GM23338 (cell line): ENCODE data around the gene MS4A12. TPM values are rescaled to one million over a fixed set of nuclear protein-coding genes. Genes with fewer than 3 reads are reported as not detected.

Experiments
- ATAC-seq: fragments of 200-7000 bp; cut with Tn5 transposase; 3 replicates; pipeline ENCODE4 v1.9.1; 2020
- DNase-seq: peaks from one replicate; pipeline ENCODE4 v3.0.0-alpha.2; 2015; ENCODE audit warnings: low spot score
- H2AFZ ChIP-seq: fragments of 200-600 bp; sonication (generic); 2 replicates; pipeline ENCODE4 v1.8.0; 2016; ENCODE audit warnings: antibody characterized with exemption, mild to moderate bottlenecking, moderate library complexity
- H3F3A ChIP-seq: fragments of 200-600 bp; sonication (generic); replicated peaks from 2 replicates; pipeline ENCODE4 v1.8.0; 2017; ENCODE audit warnings: antibody characterized with exemption, mixed run types, low read depth
- H3K27ac ChIP-seq: fragments of 200-600 bp; sonication (generic); 2 replicates; pipeline ENCODE4 v1.6.1; 2016; ENCODE audit warnings: low read depth
- H3K27me3 ChIP-seq: fragments of 200-600 bp; sonication (generic); 2 replicates; pipeline ENCODE4 v1.8.0; 2016; ENCODE audit warnings: mild to moderate bottlenecking, mixed run types, moderate library complexity; ENCODE audit not compliant: insufficient read depth
- H3K36me3 ChIP-seq: fragments of 200-600 bp; sonication (generic); 2 replicates; pipeline ENCODE4 v1.8.0; 2016; ENCODE audit warnings: mild to moderate bottlenecking; ENCODE audit not compliant: insufficient read depth
- H3K4me1 ChIP-seq: fragments of 200-600 bp; sonication (generic); 2 replicates; pipeline ENCODE4 v1.8.0; 2016; ENCODE audit warnings: mild to moderate bottlenecking, moderate library complexity; ENCODE audit not compliant: insufficient read depth
- H3K4me2 ChIP-seq: fragments of 200-600 bp; sonication (generic); 2 replicates; pipeline ENCODE4 v1.7.1; 2017; ENCODE audit warnings: mixed run types
- H3K4me3 ChIP-seq: fragments of 200-600 bp; sonication (generic); 2 replicates; pipeline ENCODE4 v1.6.1; 2016; ENCODE audit warnings: mixed run types
- H3K79me2 ChIP-seq: fragments of 200-600 bp; sonication (generic); replicated peaks from 2 replicates; pipeline ENCODE4 v1.8.0; 2017; ENCODE audit warnings: mild to moderate bottlenecking; ENCODE audit not compliant: insufficient read depth
- H3K9me2 ChIP-seq: fragments of 200-600 bp; sonication (generic); 2 replicates; pipeline ENCODE4 v1.8.0; 2017; ENCODE audit not compliant: insufficient read depth
- H4K20me1 ChIP-seq: fragments of 200-600 bp; sonication (generic); replicated peaks from 2 replicates; pipeline ENCODE4 v1.8.0; 2017; ENCODE audit warnings: mild to moderate bottlenecking; ENCODE audit not compliant: insufficient read depth
- H3K27ac Mint-ChIP-seq: 2 replicates; pipeline ENCODE4 v1.8.0; 2020; ENCODE audit warnings: inconsistent platforms, mild to moderate bottlenecking, moderate library complexity, mixed read lengths
- H3K27me3 Mint-ChIP-seq: 3 replicates; pipeline ENCODE4 v1.8.0; 2022; ENCODE audit warnings: low read depth, mild to moderate bottlenecking, moderate library complexity, mixed read lengths, inconsistent platforms; ENCODE audit not compliant: insufficient read depth, poor library complexity
- H3K36me3 Mint-ChIP-seq: 3 replicates; pipeline ENCODE4 v1.8.0; 2021; ENCODE audit warnings: low read depth, mild to moderate bottlenecking, inconsistent platforms, moderate library complexity, mixed read lengths
- H3K4me1 Mint-ChIP-seq: 3 replicates; pipeline ENCODE4 v1.8.0; 2020; ENCODE audit warnings: mild to moderate bottlenecking, inconsistent platforms, mixed read lengths
- H3K4me3 Mint-ChIP-seq: 3 replicates; pipeline ENCODE4 v1.8.0; 2021; ENCODE audit warnings: moderate library complexity, mild to moderate bottlenecking, inconsistent platforms, mixed read lengths
- H3K9me3 Mint-ChIP-seq: 3 replicates; pipeline ENCODE4 v1.8.0; 2020; ENCODE audit warnings: moderate library complexity, mild to moderate bottlenecking, inconsistent platforms, mixed read lengths
- CTCF ChIP-seq, 2 experiments: fragments of 200-600 bp in 1 of 2; sonication (generic) in 1 of 2; conservative IDR thresholded peaks; 2 replicates each; pipeline versions ENCODE4 v1.5.1 to v1.6.1; 2016 to 2017; ENCODE audit warnings: antibody characterized with exemption in 2 of 2, low read depth in 2 of 2, mild to moderate bottlenecking in 2 of 2, moderate library complexity in 1 of 2
- EZH2 ChIP-seq: fragments of 200-600 bp; sonication (generic); IDR thresholded peaks from one replicate; pipeline ENCODE4 v1.8.0; 2017; ENCODE audit warnings: antibody characterized with exemption, mild to moderate bottlenecking, low read depth; ENCODE audit not compliant: unreplicated experiment
- EZH2phosphoT487 ChIP-seq: fragments of 200-600 bp; sonication (generic); IDR thresholded peaks from one replicate; pipeline ENCODE4 v1.8.1; 2018; ENCODE audit warnings: antibody characterized with exemption; ENCODE audit not compliant: unreplicated experiment
- JUNB ChIP-seq: IDR thresholded peaks from one replicate; pipeline ENCODE4 v1.6.1; 2016; ENCODE audit warnings: antibody characterized with exemption; ENCODE audit not compliant: unreplicated experiment
- NANOG ChIP-seq: IDR thresholded peaks from 2 replicates; pipeline ENCODE4 v1.6.1; 2016; ENCODE audit warnings: antibody characterized with exemption, borderline replicate concordance
- STAT1 ChIP-seq: IDR thresholded peaks from one replicate; pipeline ENCODE4 v1.6.1; 2016; ENCODE audit warnings: antibody characterized with exemption; ENCODE audit not compliant: unreplicated experiment
- polyA plus RNA-seq: library from polyadenylated mRNA; unstranded; fragments of >200 nt; fragmentation: Nextera tagmentation; extraction: Ambion mirVana; gene quantifications from 2 replicates; pipeline ENCODE4 v1.2.1, GENCODE V29; 2016
- total RNA-seq: library from RNA; depleted of rRNA; stranded (reverse); fragments of >200 nt; shearing (Covaris generic); gene quantifications from 2 replicates; pipeline ENCODE4 v1.2.3, GENCODE V29; 2014
- TF ChIP-seq, protein P1 (sequence below): fragments of 250-450 bp; sonication (Bioruptor Pico); IDR thresholded peaks from 2 replicates; pipeline ENCODE4 v1.5.0; 2020; ENCODE audit warnings: mild to moderate bottlenecking, moderate library complexity

The MS4A12 gene
- total and polyA plus RNA-seq, 2 experiments from 2014 or later = 0.21 to 0.34 TPM

DNA sequence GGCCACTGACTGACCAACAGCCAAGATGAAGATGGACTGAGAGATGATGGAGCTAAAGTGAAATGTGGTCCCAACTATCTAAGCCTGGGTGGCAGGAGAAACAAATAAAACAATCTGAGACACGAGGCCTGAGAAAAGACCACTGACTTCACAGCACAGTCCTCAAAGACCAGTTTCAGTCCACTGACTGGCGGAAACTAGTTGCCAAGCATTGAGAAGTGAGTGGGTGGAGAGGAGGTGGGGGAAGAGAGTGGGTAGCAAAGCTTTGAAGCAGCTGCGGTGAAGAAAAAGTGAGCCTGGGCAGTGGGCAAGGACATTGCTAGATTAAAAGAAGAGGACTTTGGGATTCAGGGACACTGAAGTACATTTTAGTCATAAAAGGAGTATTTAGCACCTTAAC, 35.0 kb upstream of the MS4A12 start:
- Histone ChIP-seq H3K4me2 (no peak overlapping the region), H3K27me3 (no peaks in the 10 kb centered on the region), H3K79me2 (no peaks in the 10 kb centered on the region), H3F3A (no peaks in the 10 kb centered on the region), H3K4me1 (no peaks in the 10 kb centered on the region), H3K4me3 (no peak overlapping the region), H3K9me2 (no peaks in the 10 kb centered on the region), H2AFZ (peak overlapping the region; percentile 56; the same call in 1 of the 2 replicates), H4K20me1 (no peaks in the 10 kb centered on the region), H3K27ac (no peak overlapping the region), H3K36me3 (no peaks in the 10 kb centered on the region)
- peaks cover 2% of the 10 kb centered on the region for H3K27me3 Mint-ChIP-seq
- no peaks in the 10 kb centered on the region for H3K9me3 Mint-ChIP-seq
- no peaks in the 10 kb centered on the region for H3K4me1 Mint-ChIP-seq
- no peak overlapping the region for H3K4me3 Mint-ChIP-seq
- H3K36me3 Mint-ChIP-seq = no peaks in the 10 kb centered on the region
- DNase-seq (no peak), ATAC-seq (no peak)
- TF ChIP-seq CTCF (conservative IDR thresholded peaks at IDR 0.05; ENCODE audit: low read depth in 2 of 2) = no peak
- TF ChIP-seq EZH2 = no peak
- TF ChIP-seq, protein P1, sequence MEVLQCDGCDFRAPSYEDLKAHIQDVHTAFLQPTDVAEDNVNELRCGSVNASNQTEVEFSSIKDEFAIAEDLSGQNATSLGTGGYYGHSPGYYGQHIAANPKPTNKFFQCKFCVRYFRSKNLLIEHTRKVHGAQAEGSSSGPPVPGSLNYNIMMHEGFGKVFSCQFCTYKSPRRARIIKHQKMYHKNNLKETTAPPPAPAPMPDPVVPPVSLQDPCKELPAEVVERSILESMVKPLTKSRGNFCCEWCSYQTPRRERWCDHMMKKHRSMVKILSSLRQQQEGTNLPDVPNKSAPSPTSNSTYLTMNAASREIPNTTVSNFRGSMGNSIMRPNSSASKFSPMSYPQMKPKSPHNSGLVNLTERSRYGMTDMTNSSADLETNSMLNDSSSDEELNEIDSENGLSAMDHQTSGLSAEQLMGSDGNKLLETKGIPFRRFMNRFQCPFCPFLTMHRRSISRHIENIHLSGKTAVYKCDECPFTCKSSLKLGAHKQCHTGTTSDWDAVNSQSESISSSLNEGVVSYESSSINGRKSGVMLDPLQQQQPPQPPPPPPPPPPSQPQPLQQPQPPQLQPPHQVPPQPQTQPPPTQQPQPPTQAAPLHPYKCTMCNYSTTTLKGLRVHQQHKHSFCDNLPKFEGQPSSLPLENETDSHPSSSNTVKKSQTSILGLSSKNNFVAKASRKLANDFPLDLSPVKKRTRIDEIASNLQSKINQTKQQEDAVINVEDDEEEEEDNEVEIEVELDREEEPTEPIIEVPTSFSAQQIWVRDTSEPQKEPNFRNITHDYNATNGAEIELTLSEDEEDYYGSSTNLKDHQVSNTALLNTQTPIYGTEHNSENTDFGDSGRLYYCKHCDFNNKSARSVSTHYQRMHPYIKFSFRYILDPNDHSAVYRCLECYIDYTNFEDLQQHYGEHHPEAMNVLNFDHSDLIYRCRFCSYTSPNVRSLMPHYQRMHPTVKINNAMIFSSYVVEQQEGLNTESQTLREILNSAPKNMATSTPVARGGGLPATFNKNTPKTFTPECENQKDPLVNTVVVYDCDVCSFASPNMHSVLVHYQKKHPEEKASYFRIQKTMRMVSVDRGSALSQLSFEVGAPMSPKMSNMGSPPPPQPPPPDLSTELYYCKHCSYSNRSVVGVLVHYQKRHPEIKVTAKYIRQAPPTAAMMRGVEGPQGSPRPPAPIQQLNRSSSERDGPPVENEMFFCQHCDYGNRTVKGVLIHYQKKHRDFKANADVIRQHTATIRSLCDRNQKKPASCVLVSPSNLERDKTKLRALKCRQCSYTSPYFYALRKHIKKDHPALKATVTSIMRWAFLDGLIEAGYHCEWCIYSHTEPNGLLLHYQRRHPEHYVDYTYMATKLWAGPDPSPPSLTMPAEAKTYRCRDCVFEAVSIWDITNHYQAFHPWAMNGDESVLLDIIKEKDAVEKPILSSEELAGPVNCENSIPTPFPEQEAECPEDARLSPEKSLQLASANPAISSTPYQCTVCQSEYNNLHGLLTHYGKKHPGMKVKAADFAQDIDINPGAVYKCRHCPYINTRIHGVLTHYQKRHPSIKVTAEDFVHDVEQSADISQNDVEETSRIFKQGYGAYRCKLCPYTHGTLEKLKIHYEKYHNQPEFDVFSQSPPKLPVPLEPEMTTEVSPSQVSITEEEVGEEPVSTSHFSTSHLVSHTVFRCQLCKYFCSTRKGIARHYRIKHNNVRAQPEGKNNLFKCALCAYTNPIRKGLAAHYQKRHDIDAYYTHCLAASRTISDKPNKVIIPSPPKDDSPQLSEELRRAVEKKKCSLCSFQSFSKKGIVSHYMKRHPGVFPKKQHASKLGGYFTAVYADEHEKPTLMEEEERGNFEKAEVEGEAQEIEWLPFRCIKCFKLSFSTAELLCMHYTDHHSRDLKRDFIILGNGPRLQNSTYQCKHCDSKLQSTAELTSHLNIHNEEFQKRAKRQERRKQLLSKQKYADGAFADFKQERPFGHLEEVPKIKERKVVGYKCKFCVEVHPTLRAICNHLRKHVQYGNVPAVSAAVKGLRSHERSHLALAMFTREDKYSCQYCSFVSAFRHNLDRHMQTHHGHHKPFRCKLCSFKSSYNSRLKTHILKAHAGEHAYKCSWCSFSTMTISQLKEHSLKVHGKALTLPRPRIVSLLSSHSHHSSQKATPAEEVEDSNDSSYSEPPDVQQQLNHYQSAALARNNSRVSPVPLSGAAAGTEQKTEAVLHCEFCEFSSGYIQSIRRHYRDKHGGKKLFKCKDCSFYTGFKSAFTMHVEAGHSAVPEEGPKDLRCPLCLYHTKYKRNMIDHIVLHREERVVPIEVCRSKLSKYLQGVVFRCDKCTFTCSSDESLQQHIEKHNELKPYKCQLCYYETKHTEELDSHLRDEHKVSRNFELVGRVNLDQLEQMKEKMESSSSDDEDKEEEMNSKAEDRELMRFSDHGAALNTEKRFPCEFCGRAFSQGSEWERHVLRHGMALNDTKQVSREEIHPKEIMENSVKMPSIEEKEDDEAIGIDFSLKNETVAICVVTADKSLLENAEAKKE (CRISPR knock-in tag) = no peak
- TF ChIP-seq JUNB = no peak
- TF ChIP-seq NANOG = no peak
- TF ChIP-seq EZH2phosphoT487 = no peak
- no peak for TF ChIP-seq STAT1
- no peak overlapping the region for H3K27ac Mint-ChIP-seq
